ENCODE results near the gene RALGDS.
"Not testable (repeated sequence)": the region's sequence is repeated elsewhere in the genome, so short reads cannot be mapped to it uniquely, and the experiment has no call there.

RALGDS gene

GRCh38 chr9:133078486-133078885, 42.6 kb downstream of the RALGDS start:
- no peak for TF ChIP-seq BHLHE40 (IDR thresholded peaks at IDR 0.05; ENCODE audit: borderline replicate concordance)
- no peak for TF ChIP-seq LEF1 (IDR thresholded peaks at IDR 0.05; ENCODE audit: borderline replicate concordance)
- TF ChIP-seq TARDBP (IDR thresholded peaks at IDR 0.05): no peak
- TF ChIP-seq ELF4 (IDR thresholded peaks at IDR 0.05): no peak
- no peak for TF ChIP-seq NFRKB (IDR thresholded peaks at IDR 0.05)
- TF ChIP-seq ZNF384 (IDR thresholded peaks at IDR 0.05): no peak
- no peak for TF ChIP-seq SP1 (IDR thresholded peaks at IDR 0.05)
- ChIA-PET POLR2A (no interaction called here), CTCF (interaction anchor here (1.2 kb wide), 1 partner anchor 66 kb away, joined by 3 read pairs; no protein-coding TSS in a partner anchor)
- DNase-seq (ENCODE audit: extremely low spot score): no peak

GRCh38 chr9:133076691-133077090, 44.3 kb downstream of the RALGDS start:
- CTCF ChIA-PET: interaction anchor here (0.8 to 2.2 kb wide), 2 partner anchors 11 to 13 kb away, joined by 4 to 6 read pairs; no protein-coding TSS in a partner anchor
- no peak for DNase-seq (ENCODE audit: extremely low spot score)
- TF ChIP-seq TARDBP (IDR thresholded peaks at IDR 0.05) (no peak), LEF1 (IDR thresholded peaks at IDR 0.05; ENCODE audit: borderline replicate concordance) (no peak), SUZ12 (IDR thresholded peaks at IDR 0.05) (no peak), ARNT (IDR thresholded peaks at IDR 0.05) (no peak), NFRKB (IDR thresholded peaks at IDR 0.05) (no peak), FOXM1 (IDR thresholded peaks at IDR 0.05; ENCODE audit: borderline replicate concordance) (no peak), SP1 (IDR thresholded peaks at IDR 0.05) (no peak)
- POLR2A ChIA-PET: interaction anchor here (1.5 kb wide), 1 partner anchor 46 kb away, joined by 4 read pairs; the partner anchor contains the start of gene GTF3C5

GRCh38 chr9:133075925-133076630, 45.0 kb downstream of the RALGDS start:
- DNase-seq (ENCODE audit: extremely low spot score): no peak
- TF ChIP-seq L3MBTL2 (conservative IDR thresholded peaks at IDR 0.05) (no peak), ARNT (IDR thresholded peaks at IDR 0.05) (no peak), SP1 (IDR thresholded peaks at IDR 0.05) (no peak), LEF1 (IDR thresholded peaks at IDR 0.05; ENCODE audit: borderline replicate concordance) (no peak), PKNOX1 (IDR thresholded peaks at IDR 0.05) (no peak), CTBP1 (IDR thresholded peaks at IDR 0.05; ENCODE audit: borderline replicate concordance) (no peak), FOXA1 (IDR thresholded peaks at IDR 0.05) (no peak), BHLHE40 (IDR thresholded peaks at IDR 0.05; ENCODE audit: borderline replicate concordance) (no peak), SUZ12 (IDR thresholded peaks at IDR 0.05) (no peak), FOXK2 (IDR thresholded peaks at IDR 0.05) (no peak), HDGF (IDR thresholded peaks at IDR 0.05; ENCODE audit: borderline replicate concordance) (no peak)
- ChIA-PET POLR2A (interaction anchor here (1.5 kb wide), 1 partner anchor 46 kb away, joined by 4 read pairs; the partner anchor contains the start of gene GTF3C5), CTCF (interaction anchor here (0.8 to 2.2 kb wide), 2 partner anchors 10 to 13 kb away, joined by 4 to 6 read pairs; no protein-coding TSS in a partner anchor)

GRCh38 chr9:133074111-133074651, 46.9 kb downstream of the RALGDS start:
- DNase-seq (ENCODE audit: extremely low spot score): no peak
- TF ChIP-seq L3MBTL2 (conservative IDR thresholded peaks at IDR 0.05) (no peak), TARDBP (IDR thresholded peaks at IDR 0.05) (no peak), SP1 (IDR thresholded peaks at IDR 0.05) (no peak), FOXK2 (IDR thresholded peaks at IDR 0.05) (no peak), FOXM1 (IDR thresholded peaks at IDR 0.05; ENCODE audit: borderline replicate concordance) (no peak), HDGF (IDR thresholded peaks at IDR 0.05; ENCODE audit: borderline replicate concordance) (no peak), FOXA1 (IDR thresholded peaks at IDR 0.05) (no peak), SUZ12 (IDR thresholded peaks at IDR 0.05) (no peak), ZNF384 (IDR thresholded peaks at IDR 0.05) (no peak), ARNT (IDR thresholded peaks at IDR 0.05) (no peak), ELF4 (IDR thresholded peaks at IDR 0.05) (no peak), LEF1 (IDR thresholded peaks at IDR 0.05; ENCODE audit: borderline replicate concordance) (no peak), NFRKB (IDR thresholded peaks at IDR 0.05) (no peak), PKNOX1 (IDR thresholded peaks at IDR 0.05) (no peak)
- ChIA-PET POLR2A (no interaction called here), CTCF (no interaction called here)

- no peak for DNase-seq (ENCODE audit: extremely low spot score)
- no peak for TF ChIP-seq BHLHE40 (IDR thresholded peaks at IDR 0.05; ENCODE audit: borderline replicate concordance)
- TF ChIP-seq TARDBP (IDR thresholded peaks at IDR 0.05): no peak
- TF ChIP-seq LEF1 (IDR thresholded peaks at IDR 0.05; ENCODE audit: borderline replicate concordance): no peak
- TF ChIP-seq CTBP1 (IDR thresholded peaks at IDR 0.05; ENCODE audit: borderline replicate concordance): no peak
- TF ChIP-seq ARNT (IDR thresholded peaks at IDR 0.05): no peak
- TF ChIP-seq SUZ12 (IDR thresholded peaks at IDR 0.05): no peak
- no peak for TF ChIP-seq FOXK2 (IDR thresholded peaks at IDR 0.05)
- no peak for TF ChIP-seq FOXA1 (IDR thresholded peaks at IDR 0.05)
- no peak for TF ChIP-seq FOXM1 (IDR thresholded peaks at IDR 0.05; ENCODE audit: borderline replicate concordance)
- no peak for TF ChIP-seq ELF4 (IDR thresholded peaks at IDR 0.05)
- TF ChIP-seq ZNF384 (IDR thresholded peaks at IDR 0.05): no peak
- TF ChIP-seq SP1 (IDR thresholded peaks at IDR 0.05): no peak
- no peak for TF ChIP-seq PKNOX1 (IDR thresholded peaks at IDR 0.05)
- no peak for TF ChIP-seq L3MBTL2 (conservative IDR thresholded peaks at IDR 0.05)
- ChIA-PET CTCF (no interaction called here), POLR2A (no interaction called here)
These were observed 47.7 kb downstream of the RALGDS start for GRCh38 chr9:133073086-133074014.

- DNase-seq (ENCODE audit: extremely low spot score); POLR2A ChIA-PET; CTCF ChIA-PET: not testable (repeated sequence)
These were observed 48.8 kb downstream of the RALGDS start for GRCh38 chr9:133072210-133072609.

Data from HEK293T (cell line).